ENCODE measurements around the gene TUBGCP3. TPM values are rescaled to one million over a fixed set of nuclear protein-coding genes. Genes with fewer than 3 reads are reported as not detected.

TUBGCP3 gene
- total RNA-seq, 6 donors from 2014 or later = 27.7 to 50.3 (median 34.9) TPM

GRCh38 chr13:112510987-112511685 lies 76.8 kb downstream of the TUBGCP3 start:
- 82 to 94% methylated on average over 10 of the region's 10 CpGs for WGBS, 2 donors
- DNase-seq = no peak
- Histone ChIP-seq H3K9me3 (no peaks in the 10 kb centered on the region), H3K27ac (no peak overlapping the region), H3K36me3 (peaks cover 4 to 64% (median 31%) of the 10 kb centered on the region in 4 donors), H3K27me3 (no peaks in the 10 kb centered on the region), H3K4me1 (no peaks in the 10 kb centered on the region), H3K4me3 (no peak overlapping the region)
- ATAC-seq (ENCODE audit: low FRiP score in 2 of 2) = no peak
- TF ChIP-seq CTCF (IDR thresholded peaks at IDR 0.05) (no peak), POLR2A (IDR thresholded peaks at IDR 0.05) (no peak), EP300 (IDR thresholded peaks at IDR 0.05) (no peak), POLR2AphosphoS5 (IDR thresholded peaks at IDR 0.05) (no peak)

- Histone ChIP-seq H3K9me3 (no peaks in the 10 kb centered on the region), H3K4me3 (no peak overlapping the region), H3K27ac (peak overlapping the region in 2 of 4 donors; percentile 22 to 66), H3K27me3 (no peaks in the 10 kb centered on the region), H3K36me3 (peaks cover 0 to 64% (median 28%) of the 10 kb centered on the region in 4 donors), H3K4me1 (no peaks in the 10 kb centered on the region)
- WGBS, 2 donors = 68 to 73% methylated on average over 12 to 15 of the region's 15 CpGs
- ATAC-seq (ENCODE audit: low FRiP score in 2 of 2) (peak; percentile 72 to 85), DNase-seq (peak in 1 of 2 donors; percentile 67)
- TF ChIP-seq CTCF (IDR thresholded peaks at IDR 0.05) (peak; percentile 19 to 54 (median 40)), POLR2A (IDR thresholded peaks at IDR 0.05) (no peak)
Measured at GRCh38 chr13:112510002-112510780, 77.8 kb downstream of the TUBGCP3 start.

- no peaks in the 10 kb centered on the region for H3K27me3 ChIP-seq
- WGBS, 2 donors = 80 to 83% methylated on average over 6 of the region's 6 CpGs
- DNase-seq (peak in 1 of 2 donors; percentile 77), ATAC-seq (ENCODE audit: low FRiP score in 2 of 2) (peak; percentile 51 to 89)
- no peak overlapping the region for H3K4me3 ChIP-seq
- no peaks in the 10 kb centered on the region for H3K9me3 ChIP-seq
- H3K36me3 ChIP-seq = peaks cover 0 to 65% (median 30%) of the 10 kb centered on the region in 4 donors
- H3K27ac ChIP-seq = peak overlapping the region; percentile 9 to 66 (median 48)
- no peaks in the 10 kb centered on the region for H3K4me1 ChIP-seq
- TF ChIP-seq CTCF (IDR thresholded peaks at IDR 0.05) (no peak), POLR2AphosphoS5 (IDR thresholded peaks at IDR 0.05) (peak; percentile 15 to 43), EP300 (IDR thresholded peaks at IDR 0.05) (peak in 1 of 4 donors; percentile 70), POLR2A (IDR thresholded peaks at IDR 0.05) (no peak)
Measured at GRCh38 chr13:112509190-112509589, 78.8 kb downstream of the TUBGCP3 start.

- no peak for ATAC-seq (ENCODE audit: low FRiP score in 2 of 2)
- Histone ChIP-seq H3K4me1 (no peaks in the 10 kb centered on the region), H3K27ac (no peak overlapping the region), H3K4me3 (no peak overlapping the region), H3K9me3 (no peaks in the 10 kb centered on the region), H3K27me3 (no peaks in the 10 kb centered on the region), H3K36me3 (peaks cover 5 to 87% (median 44%) of the 10 kb centered on the region in 4 donors)
- TF ChIP-seq CTCF (IDR thresholded peaks at IDR 0.05) (no peak), EP300 (IDR thresholded peaks at IDR 0.05) (no peak), POLR2A (IDR thresholded peaks at IDR 0.05) (no peak), POLR2AphosphoS5 (IDR thresholded peaks at IDR 0.05) (no peak)
- no peak for DNase-seq
- WGBS, 2 donors = 93 to 96% methylated on average over 8 of the region's 8 CpGs
Measured at GRCh38 chr13:112506046-112506445, 81.9 kb downstream of the TUBGCP3 start.

Data from upper lobe of left lung (tissue), 6 donors.